GM19240 (cell line): ENCODE data around the gene VDR.

ENCODE experiments used
- DNase-seq: peaks from one replicate; pipeline ENCODE4 v3.0.0; 2011; ENCODE audit warnings: low spot score; ENCODE audit not compliant: insufficient read length

The VDR gene

DNA sequence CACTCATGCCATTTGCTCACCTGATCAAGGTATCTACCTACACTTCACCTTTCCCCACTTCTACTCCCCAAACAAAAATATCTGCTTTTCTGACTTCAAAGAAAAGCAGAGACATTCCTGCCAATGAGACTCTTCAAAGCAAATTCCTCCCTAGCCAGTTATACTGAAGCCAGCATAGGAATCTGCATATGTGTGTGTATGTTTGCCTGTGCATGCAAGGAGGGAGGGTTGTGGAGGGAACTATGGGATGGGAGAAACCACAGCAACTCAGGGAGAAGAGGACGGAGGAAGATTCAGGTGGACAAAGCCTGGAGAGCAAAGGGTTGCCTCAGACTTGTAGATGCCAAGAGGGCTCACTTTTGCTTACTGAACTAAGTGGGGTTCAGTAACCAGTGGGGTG, 26.4 kb upstream of the VDR start:
- DNase-seq: no peak

DNA sequence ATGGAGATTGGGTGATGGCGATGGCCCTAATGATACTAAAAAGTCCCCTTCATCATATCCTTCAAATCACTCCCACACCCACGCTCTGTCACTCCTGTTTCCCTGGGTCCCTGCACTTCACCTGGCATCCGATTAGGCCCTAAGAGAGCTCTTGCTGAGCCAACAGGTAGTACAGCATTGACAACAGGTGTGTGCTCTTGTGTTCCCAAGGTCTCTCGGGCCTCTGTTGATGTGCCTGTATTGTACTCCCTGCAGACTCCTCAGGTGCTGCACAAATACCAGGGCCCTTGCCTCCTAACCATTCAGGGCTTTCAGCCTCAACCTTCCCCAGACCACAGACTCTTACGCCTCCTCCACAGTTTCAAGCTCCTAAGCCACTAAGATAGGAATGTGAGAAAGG, 25.8 kb upstream of the VDR start:
- no peak for DNase-seq

DNA sequence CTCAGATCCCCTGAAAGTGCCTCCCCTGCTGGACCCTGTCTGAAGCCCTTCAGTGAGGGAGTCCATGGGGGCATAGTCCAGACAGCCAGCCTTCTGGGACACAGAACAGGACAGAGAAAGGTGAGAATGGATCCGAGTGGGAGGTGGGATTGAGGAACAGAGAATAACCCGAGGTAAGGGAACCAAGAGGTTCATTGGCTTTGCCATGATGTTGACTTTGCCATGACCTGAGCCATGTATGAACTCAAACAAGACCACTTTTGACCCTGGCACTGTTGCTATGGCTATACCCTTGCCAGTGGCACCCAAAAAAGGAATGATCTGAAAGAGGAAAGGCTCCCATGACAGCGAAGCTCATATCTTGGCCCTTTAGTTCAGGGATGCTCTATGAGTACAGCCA, 22.6 kb upstream of the VDR start:
- no peak for DNase-seq

DNA sequence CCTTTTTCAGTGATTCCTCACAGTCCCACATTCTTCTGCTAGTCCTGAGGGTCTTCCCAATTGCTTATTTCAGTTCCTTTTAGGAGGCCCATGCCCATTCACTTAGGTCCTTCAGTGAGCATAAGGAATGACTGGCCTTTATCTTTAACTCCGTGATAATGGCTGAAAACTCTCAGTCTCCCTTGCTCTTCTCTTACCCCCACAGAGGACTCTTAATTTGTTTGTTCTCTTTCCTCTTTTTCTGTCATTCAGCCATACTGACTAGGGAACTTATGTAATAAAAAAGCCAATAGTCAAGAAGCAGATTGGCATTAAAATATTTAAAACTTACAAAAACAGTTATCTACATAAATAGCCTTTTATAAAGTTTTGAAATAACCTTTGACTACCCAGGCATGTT, 17.1 kb upstream of the VDR start:
- no peak for DNase-seq

DNA sequence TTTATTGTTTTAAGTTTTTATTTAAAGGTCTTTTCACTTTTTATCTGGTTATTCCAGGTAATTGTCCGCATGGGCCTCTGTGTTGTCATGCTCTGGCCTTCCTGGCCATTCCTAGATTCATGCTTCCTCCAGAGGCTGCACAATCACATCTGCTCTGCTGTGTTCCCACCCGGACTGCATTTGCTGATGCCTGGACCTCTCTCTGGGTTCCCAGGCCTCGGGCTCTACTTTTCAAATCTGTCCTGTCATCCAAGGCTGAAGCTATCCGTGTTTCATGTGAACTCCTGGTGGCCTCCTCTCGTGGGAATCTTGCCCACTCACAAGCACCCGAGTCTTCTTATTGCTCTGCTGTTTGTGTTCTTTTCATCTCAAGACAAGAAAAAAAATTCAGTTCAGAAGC, 16.1 kb upstream of the VDR start:
- no peak for DNase-seq

DNA sequence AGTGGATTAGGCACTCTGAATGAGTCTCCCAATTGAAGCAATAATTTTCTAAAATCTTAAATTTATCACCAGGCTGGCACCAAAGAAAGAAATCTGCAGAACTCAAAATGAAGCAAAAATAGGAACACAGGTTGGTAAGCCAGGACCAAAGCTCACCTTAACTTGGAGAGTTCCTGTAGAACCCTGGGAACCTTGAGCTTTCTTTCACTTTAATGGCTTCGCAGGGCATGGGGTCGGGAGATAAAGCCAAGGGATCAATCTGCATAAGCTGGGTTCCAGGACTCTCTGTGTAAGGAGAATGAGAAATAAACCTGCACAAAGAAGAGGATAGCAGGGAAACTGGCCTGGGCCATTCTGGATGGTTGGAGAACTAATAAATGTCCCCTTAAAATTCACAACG, 8.3 kb upstream of the VDR start:
- no peak for DNase-seq

DNA sequence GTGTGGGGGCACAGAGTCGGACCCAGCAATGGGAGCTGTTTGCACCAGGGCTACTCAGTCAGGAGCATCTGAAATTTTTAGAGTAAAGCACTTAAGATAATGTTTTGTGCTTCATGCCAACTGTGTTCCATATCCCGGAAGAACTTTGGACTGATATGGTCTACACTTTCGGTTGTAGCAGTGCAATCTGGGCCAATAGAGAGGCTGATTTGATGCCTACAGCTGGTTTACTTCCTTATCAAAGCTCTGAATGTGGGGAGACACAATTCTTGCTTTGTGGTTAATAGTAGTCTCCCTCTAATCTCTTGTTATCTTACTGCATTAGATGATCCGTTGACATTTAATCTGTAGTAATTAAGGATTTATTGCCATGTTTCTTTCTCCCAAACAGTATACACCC, 7.8 kb upstream of the VDR start:
- no peak for DNase-seq

DNA sequence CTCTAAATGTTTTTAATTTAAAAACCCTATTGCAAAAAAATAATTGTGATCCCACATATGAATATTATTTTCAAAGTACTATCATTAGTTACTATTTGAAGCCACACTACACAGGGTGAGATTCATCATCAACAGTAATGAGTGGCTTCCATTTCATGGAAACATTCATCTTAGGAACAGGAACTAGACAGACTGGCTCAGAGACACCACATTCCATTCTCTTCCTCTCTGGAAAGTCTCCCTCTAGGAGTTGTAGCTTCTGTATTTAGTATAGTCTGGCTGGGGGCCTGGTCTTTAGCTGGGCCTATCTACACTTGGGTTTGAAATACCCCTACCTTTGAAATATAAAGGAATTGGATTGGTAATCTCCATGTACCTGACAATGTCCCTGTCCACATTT, 6.2 kb upstream of the VDR start:
- DNase-seq: no peak

DNA sequence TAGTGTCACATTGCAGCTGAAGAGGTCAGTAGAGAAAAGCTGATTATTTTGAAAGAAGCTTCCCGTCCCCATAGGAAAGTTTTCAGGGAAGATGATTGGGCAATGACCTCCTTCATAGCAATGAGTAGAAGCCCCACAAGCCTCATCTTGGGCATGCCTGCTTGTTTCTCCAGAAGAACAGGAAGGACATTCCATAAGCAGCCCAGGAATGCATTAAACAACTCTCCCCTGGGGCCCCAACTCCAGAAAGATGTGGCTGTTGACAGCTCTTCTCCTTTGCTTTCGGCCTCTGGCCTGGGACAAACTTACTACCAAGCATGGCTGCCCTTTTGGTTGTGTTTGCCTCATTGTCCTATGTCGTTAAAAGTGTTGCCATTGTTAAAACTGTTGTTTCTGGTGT, 5.7 kb upstream of the VDR start:
- no peak for DNase-seq

DNA sequence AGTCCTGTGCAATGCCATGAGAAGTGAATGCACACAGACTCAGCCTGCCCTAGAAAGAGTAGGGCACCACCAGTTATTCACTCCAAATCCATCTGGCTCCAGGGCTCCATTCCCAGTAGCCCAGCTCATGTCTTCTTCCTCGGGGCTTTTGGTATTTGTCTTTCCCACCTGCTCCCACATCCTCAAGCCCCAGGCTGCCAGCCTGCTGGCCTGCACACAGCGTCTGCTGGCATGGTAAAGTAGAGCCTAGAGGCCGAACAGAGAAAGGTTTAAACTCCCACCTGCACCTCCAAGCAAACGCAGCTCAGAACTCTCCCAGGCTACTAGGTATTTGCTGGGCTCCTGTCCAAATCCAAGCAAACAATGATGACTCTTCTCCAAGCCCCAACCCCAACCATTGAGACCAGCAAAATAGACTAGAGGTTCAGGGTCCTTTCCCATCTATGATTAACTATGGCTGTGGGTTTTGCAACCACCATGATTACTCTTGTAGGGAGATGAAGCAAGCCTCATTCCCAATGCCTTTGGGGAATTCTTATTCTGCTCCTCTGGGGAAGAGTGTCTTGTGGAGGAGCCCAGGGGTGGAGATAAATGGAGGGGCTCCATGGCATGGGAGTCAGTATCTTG, 5.2 kb upstream of the VDR start:
- no peak for DNase-seq

DNA sequence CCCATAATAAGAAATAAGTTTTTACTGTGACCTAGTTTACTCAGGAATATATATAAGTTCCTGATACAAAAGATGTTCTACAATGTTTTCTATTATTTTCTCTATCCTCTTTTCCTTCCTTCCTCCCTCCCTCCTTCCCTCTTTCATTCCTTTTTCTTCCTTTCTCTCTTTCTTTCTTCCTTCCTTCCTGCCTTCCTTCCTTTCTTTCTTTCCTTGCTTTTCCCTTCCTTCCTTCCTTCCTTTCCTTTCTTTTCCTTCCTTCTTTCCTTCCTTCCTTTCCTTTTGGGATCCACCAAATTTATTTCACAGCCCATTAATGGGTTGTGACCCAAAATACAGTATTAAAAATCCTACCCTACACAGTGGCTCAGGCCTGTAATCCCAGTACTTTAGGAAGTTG, 3.9 kb upstream of the VDR start:
- DNase-seq: no peak

DNA sequence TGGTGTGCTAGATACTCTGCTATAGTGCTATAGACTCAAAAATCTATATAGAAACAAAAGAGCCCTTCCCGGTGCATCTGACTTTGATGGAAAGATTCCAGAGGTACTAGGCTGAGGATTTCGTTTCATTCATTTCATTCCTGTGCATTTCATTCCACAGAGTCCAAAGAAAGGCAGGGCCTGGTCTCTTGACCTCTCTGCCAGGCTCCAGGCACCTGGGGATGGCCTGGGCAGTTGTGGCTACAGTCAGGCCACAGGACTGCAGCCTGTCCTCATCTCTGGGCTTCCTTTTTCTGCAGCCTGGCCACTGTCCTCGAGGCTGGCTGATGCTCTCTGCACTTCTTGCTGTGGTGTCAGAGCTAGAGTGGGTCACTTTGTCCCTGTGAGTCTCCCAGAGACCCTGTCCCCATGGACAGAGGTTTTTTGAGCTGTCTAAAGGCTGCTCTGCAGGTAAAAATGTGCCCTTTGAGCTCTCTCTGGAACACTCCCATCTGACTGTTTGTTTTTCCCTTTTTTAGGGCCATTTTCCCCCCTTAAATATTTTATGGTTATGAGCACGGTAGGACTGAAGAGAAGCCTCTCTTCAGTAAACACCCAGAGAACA, 3.2 kb upstream of the VDR start:
- no peak for DNase-seq

DNA sequence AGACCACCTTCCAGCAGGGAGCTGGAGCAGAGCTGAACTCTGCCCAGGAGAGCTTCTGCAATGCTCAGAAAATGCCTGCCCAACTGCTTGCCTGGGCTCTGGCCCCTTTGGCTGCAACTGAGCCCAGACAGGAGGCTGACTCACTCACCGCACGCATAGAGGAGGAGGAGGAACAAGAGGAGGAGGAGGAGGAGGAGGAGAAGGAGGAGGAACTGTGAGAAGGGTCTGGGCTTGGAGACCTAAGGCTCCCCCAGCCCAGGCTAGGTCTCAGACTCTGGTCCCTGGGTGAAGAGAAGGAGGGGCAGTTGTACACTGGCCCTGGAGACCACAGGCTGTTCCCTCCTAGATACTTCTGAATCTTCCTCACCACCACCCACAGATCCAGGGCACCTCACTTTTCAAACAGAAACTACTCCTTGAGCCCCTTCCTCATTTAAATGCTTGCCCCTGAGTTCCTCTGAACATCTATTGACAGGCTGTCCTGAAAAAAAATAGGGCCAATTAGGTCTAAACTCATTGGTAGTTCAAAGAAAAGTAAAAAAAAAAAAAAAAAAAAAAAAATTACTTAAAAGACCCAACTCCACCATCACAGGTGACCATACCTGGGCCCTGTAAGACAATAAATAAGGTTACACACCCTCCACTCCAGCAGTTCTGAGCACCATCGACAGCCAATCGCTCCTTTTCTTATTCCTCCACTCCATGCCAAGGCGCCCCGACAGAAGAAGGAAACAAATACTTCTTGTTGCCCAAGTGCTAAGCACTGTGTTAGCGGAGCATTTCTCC, 674 bp downstream of the VDR start:
- no peak for DNase-seq

DNA sequence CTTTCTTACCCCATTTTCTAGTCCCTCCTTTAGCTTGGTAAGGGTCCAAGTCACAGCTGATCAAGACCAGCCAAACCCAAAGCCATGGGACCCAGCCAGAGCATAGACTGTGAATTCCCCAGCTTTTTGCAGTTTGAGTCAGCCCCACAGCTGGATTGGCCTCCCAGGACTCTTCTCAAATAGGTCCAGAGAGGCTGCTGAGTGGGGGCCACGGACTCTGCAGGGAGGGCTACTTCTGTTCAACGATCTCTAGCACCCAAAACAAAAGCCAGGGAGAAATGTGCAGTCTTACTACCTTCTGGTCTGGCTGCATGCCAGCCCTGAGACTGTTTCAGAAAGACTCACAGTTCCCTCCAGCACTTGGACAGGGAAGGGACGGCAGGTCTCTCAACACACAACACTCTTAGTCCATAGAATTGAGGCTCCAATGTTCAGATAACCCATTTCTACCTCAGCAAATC, 1.6 kb downstream of the VDR start:
- no peak for DNase-seq

DNA sequence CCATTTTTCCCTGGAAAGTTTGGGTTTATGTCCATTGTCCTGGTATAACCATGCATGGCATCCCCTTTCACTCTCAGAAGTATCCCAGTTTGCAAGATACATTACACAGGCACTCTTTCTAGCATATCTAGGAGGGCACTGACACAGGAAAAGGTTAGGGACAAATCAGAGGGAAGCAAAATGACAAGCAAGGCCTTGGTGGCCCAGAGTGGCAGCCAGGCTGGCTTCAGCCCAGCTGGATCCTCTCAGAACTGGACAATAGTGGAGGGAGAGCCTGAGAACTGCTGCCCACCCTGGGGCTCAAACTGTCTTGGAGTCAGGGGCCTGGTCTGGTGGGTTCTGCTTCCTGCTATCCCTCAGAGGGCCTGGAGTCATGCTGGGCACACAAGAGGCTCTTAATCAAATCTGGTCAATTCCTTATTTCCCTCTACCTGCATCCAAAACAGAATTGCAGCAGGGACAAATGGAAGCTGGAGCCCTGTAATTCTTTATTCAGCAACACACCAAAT, 2.6 kb downstream of the VDR start:
- no peak for DNase-seq

DNA sequence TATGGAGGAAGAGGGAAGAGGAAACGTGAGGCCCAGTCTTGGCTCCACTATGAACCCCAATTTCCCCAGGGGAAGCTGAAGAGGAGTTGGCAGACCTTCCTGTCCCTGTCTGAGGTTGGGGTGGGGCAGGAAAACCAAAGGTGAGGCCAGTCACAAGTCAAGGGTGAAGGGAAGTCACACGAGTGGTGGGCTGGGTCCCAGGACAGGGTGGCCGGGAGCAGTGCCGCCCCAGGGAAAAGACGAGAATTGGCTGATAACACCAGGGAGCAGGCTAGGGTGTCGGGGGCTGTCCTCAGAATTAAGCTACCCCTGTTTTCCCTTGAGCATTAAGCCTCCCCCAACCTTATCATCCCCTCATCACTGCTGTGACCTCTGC, 3.1 kb downstream of the VDR start:
- DNase-seq: no peak

DNA sequence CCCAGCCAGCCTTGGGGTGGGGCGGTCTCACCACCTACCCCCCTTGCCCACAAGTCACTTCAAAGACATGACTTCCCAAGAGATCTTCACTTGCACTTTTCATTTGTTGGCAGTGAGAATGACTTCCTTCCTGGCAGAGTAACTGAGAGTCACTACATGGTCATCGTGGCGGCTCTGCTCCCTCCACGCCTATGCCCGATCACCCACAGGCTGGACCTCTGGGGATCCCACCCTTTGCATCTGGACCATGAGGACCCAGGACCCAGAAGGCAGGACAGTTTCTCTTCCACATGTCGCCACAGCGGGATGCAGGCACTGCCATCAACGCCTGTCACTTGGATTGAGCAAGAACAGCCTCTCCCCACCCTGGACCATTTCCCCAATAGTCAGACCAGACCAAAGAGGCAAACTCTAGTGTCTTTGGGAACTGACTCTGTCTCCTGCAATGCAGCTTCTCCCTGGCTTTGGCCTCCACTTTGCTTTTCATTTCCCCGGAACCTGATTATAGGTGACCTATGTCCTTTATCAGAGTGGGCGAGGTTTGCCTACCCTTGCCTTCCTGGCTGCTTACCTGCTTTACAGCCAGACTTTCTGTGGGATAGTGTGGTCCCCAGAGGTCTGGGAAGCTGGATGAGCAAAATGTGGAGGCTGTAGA, 3.6 kb downstream of the VDR start:
- no peak for DNase-seq

DNA sequence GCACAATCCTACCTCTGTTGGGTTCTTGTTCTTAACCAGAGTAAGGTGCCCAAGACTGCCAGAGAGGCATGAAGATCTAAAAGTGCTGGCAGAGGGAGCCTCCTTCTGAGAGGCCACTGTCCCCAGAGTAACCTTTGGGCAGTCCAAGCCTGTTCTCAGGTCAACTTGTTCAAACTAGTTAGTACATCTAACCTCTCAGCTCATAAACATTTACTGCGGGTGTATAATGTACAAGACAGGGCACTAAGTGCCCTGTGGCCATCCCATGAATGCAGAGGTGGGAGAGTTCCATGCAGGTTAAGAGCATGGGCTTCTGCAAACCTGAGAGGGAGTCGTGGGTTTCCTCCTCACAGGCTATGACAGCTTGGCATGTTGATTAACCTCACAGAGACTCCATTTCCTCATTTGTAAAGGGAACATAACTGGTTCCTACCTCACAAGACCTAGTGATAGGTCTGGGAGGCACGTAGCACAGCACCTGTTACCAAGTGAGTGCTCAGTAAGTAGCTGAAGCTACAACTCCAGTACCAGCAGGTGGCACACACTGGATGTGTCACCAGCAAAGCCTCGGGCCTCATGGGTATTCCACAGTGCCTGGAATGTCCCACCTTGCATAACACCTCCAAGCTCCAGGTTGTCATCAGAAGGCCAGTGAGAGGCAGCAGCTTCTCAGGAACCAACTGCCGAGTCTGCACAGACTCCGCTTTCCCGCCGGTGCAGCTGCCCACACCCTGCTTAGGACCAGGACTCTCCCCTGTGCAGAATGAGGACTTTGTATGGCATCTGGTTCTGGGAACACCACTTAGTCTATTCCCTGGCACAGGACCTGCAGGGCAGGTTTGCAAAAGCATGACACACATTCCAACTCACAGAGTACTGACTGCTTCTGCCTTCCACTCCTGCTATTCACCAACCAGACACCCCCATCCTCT, 4.4 kb downstream of the VDR start:
- DNase-seq: no peak

DNA sequence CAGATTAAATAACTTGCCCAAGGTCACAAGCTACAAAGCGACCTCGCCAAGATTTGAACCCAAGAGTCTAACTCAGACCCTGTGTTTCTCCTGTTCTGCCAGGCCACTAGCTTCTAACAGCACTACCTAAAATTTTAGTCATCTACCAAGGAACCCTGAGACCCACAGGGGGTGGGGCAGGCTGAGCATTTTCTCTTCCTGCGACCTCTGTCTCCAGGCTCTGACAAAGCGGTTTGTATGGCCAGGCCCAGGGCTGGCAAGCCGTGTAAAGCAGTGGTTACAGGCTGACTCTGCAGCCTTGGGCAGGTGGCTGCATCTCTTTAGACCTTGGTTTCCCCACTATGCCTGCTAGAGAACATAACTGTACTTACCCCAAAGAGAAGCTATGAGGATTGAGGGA, 5.3 kb downstream of the VDR start:
- DNase-seq: no peak

DNA sequence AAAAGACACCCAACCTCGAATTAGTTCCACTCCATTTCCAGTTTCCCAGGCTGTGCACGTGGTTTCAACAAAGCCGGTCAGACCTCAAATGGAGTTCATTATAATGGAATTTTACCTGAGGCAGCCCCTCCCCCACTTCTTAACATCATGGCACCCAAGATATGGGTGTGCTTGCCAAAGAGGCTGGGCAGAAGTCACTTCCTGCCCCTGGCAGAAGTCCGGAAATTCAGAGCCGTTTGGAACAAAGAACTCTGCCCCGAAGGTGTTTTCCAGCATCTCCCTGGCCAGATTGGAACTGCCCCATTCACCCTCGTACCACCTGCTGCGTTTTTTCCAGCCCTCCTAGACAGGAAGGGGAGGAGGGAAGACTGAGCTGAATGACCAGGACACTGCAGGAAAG, 8.2 kb downstream of the VDR start:
- DNase-seq: no peak

DNA sequence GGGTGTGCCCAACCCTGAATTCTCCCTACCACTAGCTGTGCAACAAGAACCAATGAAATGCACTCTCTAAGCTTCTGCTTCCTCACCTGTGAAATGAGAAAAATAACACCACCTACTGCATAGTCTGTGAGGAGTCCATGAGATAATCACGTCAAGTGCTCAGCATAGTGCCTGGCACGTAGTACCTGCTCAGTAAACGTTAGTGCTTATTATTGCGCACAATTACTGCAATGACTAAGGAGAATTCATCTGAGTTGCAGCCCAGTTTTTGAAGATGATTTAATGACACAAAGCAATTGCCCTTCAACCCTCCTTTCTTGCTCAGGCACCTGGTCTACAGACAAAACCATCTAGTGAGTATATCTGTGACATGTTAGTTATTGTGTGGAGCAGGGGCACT, 8.8 kb downstream of the VDR start:
- DNase-seq: no peak
